Ascending aorta (tissue), 2 donors: ENCODE data around the gene ANKRD6. TPM values are rescaled to one million over a fixed set of nuclear protein-coding genes. Genes with fewer than 3 reads are reported as not detected.

ENCODE experiments used
- DNase-seq, 2 donors: peaks; one replicate each; pipeline ENCODE4 v3.0.0-alpha.2; 2019; ENCODE audit warnings: low spot score in 2 of 2
- H3K27ac ChIP-seq, 2 donors: fragments of 200-600 bp; sonication (generic); one replicate each; pipeline ENCODE4 v1.5.1; 2016 to 2017; ENCODE audit warnings: mild to moderate bottlenecking in 1 of 2
- H3K27me3 ChIP-seq: fragments of 200-600 bp; sonication (generic); one replicate; pipeline ENCODE4 v1.5.1; 2017
- H3K36me3 ChIP-seq, 2 donors: fragments of 200-600 bp; sonication (generic); one replicate each; pipeline ENCODE4 v1.5.1; 2016
- H3K4me1 ChIP-seq, 2 donors: fragments of 200-600 bp; sonication (generic); one replicate each; pipeline ENCODE4 v1.5.1; 2016 to 2017; ENCODE audit warnings: mild to moderate bottlenecking in 1 of 2
- H3K4me3 ChIP-seq, 2 donors: fragments of 200-600 bp; sonication (generic); one replicate each; pipeline ENCODE4 v1.5.1; 2016 to 2017; ENCODE audit warnings: mild to moderate bottlenecking in 1 of 2
- H3K9me3 ChIP-seq, 2 donors: fragments of 200-600 bp; sonication (generic); one replicate each; pipeline ENCODE4 v1.5.1; 2016
- intact Hi-C: fragments of 100-400 bp; cut with DNase I; formaldehyde crosslinking; loops from one replicate; pipeline ENCODE4 v1.15.1; 2023
- total RNA-seq: library from RNA; depleted of rRNA; stranded (reverse); fragments of >200 nt; gene quantifications from one replicate; pipeline ENCODE4 v1.1.0, GENCODE V29; 2016
- TF ChIP-seq, protein P1 (sequence below), 3 experiments: fragments of 200-600 bp in 2 of 3; fragments of 450-650 bp in 1 of 3; sonication (generic) in 2 of 3; IDR thresholded peaks; one replicate each; pipeline ENCODE4 v1.5.1; 2016 to 2019; ENCODE audit warnings: antibody characterized with exemption in 3 of 3, mild to moderate bottlenecking in 1 of 3, moderate library complexity in 1 of 3

Gene ANKRD6
- total RNA-seq, 1 donor from 2014 or later: 32.2 TPM

DNA sequence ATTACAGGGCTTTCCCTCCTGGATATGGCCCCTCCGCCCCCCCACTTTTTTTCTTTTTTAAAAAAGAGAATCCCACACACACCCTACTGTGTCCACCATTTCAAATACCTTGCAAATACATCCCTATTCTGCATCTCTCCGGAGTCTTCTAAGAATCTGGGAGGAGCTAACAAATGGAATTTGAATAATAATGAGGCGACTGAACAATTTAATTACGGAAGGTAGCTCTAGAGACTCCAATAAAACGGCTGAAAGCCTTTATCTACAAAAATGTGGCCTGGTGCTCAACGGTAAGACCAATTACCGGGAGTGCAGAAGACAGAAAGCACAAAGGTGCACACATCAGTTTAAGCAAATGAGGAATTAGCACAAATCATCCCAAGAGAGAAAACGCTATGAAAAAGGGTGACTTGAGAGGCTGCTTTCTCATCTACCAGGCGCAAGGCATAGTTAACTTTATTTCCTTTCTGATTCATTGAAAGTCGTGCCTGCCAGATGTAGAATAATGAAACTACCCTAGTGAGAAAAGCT lies 22.7 kb upstream of the ANKRD6 start:
- Histone ChIP-seq H3K9me3 (no peaks in the 10 kb centered on the region), H3K27me3 (no peaks in the 10 kb centered on the region), H3K4me1 (no peaks in the 10 kb centered on the region), H3K27ac (peak overlapping the region; percentile 4 to 80), H3K4me3 (peak overlapping the region; percentile 74 to 94), H3K36me3 (no peaks in the 10 kb centered on the region)
- DNase-seq: no peak
- TF ChIP-seq, protein P1, sequence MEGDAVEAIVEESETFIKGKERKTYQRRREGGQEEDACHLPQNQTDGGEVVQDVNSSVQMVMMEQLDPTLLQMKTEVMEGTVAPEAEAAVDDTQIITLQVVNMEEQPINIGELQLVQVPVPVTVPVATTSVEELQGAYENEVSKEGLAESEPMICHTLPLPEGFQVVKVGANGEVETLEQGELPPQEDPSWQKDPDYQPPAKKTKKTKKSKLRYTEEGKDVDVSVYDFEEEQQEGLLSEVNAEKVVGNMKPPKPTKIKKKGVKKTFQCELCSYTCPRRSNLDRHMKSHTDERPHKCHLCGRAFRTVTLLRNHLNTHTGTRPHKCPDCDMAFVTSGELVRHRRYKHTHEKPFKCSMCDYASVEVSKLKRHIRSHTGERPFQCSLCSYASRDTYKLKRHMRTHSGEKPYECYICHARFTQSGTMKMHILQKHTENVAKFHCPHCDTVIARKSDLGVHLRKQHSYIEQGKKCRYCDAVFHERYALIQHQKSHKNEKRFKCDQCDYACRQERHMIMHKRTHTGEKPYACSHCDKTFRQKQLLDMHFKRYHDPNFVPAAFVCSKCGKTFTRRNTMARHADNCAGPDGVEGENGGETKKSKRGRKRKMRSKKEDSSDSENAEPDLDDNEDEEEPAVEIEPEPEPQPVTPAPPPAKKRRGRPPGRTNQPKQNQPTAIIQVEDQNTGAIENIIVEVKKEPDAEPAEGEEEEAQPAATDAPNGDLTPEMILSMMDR (IDR thresholded peaks at IDR 0.05): no peak
- intact Hi-C loops: loop anchor here (2.0 kb wide), 1 partner anchor 37 kb away; no protein-coding TSS in a partner anchor

DNA sequence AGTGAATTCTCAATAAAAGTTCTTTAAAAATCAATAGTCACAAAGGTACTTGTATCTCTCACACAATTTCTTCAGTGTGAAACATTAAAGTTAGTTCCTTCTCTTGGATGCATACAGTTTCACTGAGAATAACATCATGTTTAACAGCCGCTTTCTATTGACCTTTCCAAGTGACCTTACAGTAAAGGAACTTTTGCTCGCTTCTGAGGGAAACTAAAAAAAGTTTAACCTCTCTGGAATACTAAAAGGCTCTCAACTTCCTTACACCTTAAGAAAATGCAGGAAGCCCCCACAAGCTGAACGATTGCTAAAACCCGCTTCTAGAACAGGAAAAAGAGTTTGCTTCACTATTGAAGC lies 22.2 kb upstream of the ANKRD6 start:
- H3K4me3 ChIP-seq: peak overlapping the region; percentile 74 to 94
- DNase-seq: no peak
- intact Hi-C loops: loop anchor here (2.0 kb wide), 1 partner anchor 38 kb away; no protein-coding TSS in a partner anchor
- no peaks in the 10 kb centered on the region for H3K9me3 ChIP-seq
- H3K4me1 ChIP-seq: no peaks in the 10 kb centered on the region
- H3K36me3 ChIP-seq: no peaks in the 10 kb centered on the region
- TF ChIP-seq, protein P1 (IDR thresholded peaks at IDR 0.05): no peak
- no peaks in the 10 kb centered on the region for H3K27me3 ChIP-seq
- peak overlapping the region; percentile 68 to 80 for H3K27ac ChIP-seq

DNA sequence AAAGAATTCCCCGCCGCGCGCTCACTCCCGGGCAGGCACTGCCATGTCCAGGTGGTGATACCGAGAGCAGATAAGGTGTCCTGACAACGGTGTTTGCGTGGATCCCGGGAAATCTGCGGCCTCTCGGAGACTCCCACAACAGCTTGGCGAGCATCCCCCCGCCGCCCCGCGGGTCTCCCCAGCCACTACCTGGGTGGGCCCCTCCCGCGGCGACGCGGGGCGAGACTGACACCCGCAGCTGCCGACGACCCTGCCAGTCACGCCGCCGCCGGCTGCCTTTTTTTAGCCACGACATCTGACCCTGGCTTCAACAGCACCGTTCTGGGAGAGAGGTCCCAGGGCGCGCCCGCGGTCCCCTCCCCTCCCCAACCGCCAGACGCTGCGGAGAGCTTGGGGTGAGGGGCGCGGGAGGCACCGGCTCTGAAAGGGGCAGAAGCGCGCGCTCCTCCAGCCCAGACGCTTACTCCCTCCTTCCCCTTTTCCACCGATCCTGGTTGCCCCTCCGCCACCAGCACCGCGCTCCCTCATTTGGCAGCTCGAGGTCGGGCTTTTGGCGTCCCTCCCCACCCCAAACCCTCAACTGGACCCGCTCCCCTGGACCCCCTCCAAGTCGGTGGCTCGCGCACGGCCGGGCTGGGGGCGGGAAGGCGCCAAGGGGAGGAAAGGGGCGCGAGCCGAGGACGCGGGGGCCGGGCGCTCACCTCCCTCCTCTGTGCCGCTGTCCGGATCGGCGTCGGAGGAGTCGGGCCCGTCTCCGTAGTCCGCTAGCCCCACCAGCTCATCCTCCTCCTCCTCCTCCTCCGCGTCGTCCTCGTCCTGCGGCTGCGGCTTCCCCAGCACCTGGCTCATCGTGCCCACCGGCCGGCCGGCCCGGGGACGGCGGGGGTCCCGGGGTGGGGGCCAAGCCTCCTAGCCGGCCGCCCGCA lies 21.5 kb upstream of the ANKRD6 start:
- intact Hi-C loops: loop anchor here (2.0 kb wide), 1 partner anchor 39 kb away; no protein-coding TSS in a partner anchor
- Histone ChIP-seq H3K36me3 (no peaks in the 10 kb centered on the region), H3K4me3 (peak overlapping the region; percentile 74 to 94), H3K27ac (peak overlapping the region; percentile 68 to 80), H3K9me3 (no peaks in the 10 kb centered on the region), H3K27me3 (no peaks in the 10 kb centered on the region), H3K4me1 (no peaks in the 10 kb centered on the region)
- peak in 1 of 2 donors; percentile 69 for DNase-seq
- TF ChIP-seq, protein P1 (IDR thresholded peaks at IDR 0.05): no peak

DNA sequence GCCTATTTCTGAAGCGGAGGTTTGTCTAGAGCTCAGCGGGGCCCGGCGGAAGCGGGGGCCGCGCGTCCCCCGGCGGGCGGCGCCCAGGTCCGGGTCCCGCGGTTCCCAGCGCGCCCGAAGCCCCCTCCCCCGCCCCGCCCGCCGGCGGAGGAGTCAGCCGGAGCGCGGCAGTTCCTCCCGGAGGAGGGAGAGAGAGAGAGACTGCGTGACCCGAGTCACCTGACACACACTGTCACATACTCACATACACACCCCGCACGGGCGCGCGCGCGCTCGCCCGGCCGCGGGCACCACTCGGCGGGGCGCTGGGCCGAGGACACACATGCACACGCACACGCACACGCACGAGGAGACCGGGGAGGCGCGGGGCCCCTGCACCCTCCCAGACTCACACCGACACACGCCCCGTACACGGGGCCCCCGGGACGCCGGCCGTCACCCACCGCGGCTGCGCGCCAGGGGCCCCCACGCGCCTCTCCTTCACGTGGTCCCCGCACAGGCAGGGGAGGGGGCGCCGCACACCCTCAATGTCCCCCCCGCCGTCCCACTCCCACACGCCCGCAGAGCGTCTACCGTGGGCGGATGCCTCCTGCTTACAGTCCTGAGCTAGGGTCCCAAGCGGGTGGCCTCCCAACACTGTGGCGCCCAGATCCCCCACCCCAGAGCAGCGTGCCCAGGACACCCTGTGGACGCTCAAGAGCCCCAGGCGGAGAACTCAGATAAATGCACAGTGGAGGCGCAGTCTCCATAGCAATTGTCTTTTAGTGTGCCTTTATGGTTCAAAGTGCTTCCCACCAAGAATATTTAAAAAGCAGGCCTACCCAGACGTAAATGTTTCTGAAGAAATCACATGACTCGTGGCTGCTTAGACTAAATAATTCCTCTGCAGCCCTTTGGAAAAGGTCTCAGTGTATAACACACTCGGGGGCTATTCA lies 20.6 kb upstream of the ANKRD6 start, which contains the start of gene RRAGD:
Gene RRAGD, minus strand, starts transcription at position 203 of the 935 bp plus-strand sequence. CDS start 280 bp downstream, outside the sequence.
- TF ChIP-seq, protein P1 (IDR thresholded peaks at IDR 0.05): no peak
- intact Hi-C loops: no loop called here
- Histone ChIP-seq H3K36me3 (no peaks in the 10 kb centered on the region), H3K9me3 (no peaks in the 10 kb centered on the region), H3K27me3 (no peaks in the 10 kb centered on the region), H3K27ac (peak within 1 kb of the TSS; percentile 68 to 80), H3K4me1 (no peaks in the 10 kb centered on the region), H3K4me3 (peak within 1 kb of the TSS; percentile 74 to 94)
- DNase-seq: peak; percentile 62 to 86

DNA sequence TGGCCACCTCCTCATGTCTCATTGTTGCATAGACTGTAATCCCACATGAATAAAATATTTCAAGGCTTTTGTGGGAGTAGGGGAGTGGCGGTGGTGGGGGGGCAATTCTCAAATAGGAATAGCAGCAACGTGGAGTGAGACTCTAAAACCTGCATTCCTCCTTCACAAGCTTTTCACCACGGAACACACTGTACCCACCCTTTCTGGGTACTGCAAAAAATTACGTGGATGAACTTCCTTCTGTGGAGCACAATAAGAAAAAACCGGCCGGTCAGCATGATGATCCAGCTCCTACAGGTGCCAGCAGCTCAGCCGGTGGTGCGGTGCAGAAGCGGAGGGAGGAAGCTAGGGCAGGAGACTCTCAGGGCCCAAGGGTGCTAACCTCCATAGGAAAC lies 19.9 kb upstream of the ANKRD6 start:
- H3K27ac ChIP-seq: no peak overlapping the region
- intact Hi-C loops: no loop called here

More for the DNA sequence above, 19.9 kb upstream of the ANKRD6 start:
- TF ChIP-seq, protein P1 (IDR thresholded peaks at IDR 0.05): no peak
- DNase-seq: no peak
- Histone ChIP-seq H3K9me3 (no peaks in the 10 kb centered on the region), H3K36me3 (no peaks in the 10 kb centered on the region), H3K4me1 (no peaks in the 10 kb centered on the region), H3K4me3 (peak overlapping the region; percentile 74 to 94), H3K27me3 (no peaks in the 10 kb centered on the region)
